Measurements from ENCODE around the gene SCARB1. TPM values are rescaled to one million over a fixed set of nuclear protein-coding genes. Genes with fewer than 3 reads are reported as not detected.
A peak's percentile ranks its signal among the peaks of the same experiment; 100 is the strongest.

The SCARB1 gene
- total and polyA plus RNA-seq, 2 of the 13 experiments (the other 11 are each of a cell fraction or from before 2014, with no cell fraction given): 63.4 to 160 TPM

DNA sequence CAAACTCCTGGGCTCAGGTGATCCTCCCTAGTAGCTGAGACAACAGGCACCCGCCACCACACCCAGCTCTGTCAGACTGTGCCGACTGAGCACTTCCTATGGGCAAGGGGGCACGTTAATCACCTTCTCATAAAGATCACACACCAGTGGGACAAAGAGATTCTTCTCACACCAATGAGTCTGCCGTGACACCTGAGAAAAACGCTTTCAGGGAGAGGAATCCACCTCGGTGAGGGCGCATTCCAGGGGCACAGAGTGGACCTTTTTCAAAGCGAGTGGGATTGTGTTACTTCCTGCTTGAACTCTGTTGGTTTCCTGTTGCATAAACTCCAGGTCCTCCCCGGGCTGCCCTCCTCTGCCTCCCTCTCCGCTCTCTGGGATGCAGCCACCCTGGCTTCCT, 17.5 kb upstream of the SCARB1 start (continued):
- TF ChIP-seq NR2F1 (CRISPR knock-in tag; IDR thresholded peaks at IDR 0.05): no peak
- TF ChIP-seq ZNF720 (CRISPR knock-in tag; IDR thresholded peaks at IDR 0.05): no peak
- no peak for TF ChIP-seq ZNF496 (CRISPR knock-in tag; IDR thresholded peaks at IDR 0.05; ENCODE audit: insufficient replicate concordance)
- TF ChIP-seq ZBTB21 (CRISPR knock-in tag; IDR thresholded peaks at IDR 0.05): no peak
- no peak for TF ChIP-seq ZC3H4 (CRISPR knock-in tag; IDR thresholded peaks at IDR 0.05; ENCODE audit: borderline replicate concordance)
- no peak for TF ChIP-seq KDM6A (CRISPR knock-in tag; IDR thresholded peaks at IDR 0.05; ENCODE audit: low read depth)
- no peak for TF ChIP-seq ZNF530 (CRISPR knock-in tag; IDR thresholded peaks at IDR 0.05; ENCODE audit: low read depth)
- TF ChIP-seq DPF2 (CRISPR knock-in tag; IDR thresholded peaks at IDR 0.05; ENCODE audit: borderline replicate concordance, low read depth): peak; percentile 61
- TF ChIP-seq ATF1 (CRISPR knock-in tag; IDR thresholded peaks at IDR 0.05): no peak
- TF ChIP-seq FOXK2 (IDR thresholded peaks at IDR 0.05): no peak
- TF ChIP-seq, protein P1, sequence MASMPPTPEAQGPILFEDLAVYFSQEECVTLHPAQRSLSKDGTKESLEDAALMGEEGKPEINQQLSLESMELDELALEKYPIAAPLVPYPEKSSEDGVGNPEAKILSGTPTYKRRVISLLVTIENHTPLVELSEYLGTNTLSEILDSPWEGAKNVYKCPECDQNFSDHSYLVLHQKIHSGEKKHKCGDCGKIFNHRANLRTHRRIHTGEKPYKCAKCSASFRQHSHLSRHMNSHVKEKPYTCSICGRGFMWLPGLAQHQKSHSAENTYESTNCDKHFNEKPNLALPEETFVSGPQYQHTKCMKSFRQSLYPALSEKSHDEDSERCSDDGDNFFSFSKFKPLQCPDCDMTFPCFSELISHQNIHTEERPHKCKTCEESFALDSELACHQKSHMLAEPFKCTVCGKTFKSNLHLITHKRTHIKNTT (CRISPR knock-in tag; IDR thresholded peaks at IDR 0.05): no peak
- no peak for TF ChIP-seq ZNF83 (CRISPR knock-in tag; IDR thresholded peaks at IDR 0.05; ENCODE audit: borderline replicate concordance)
- TF ChIP-seq XRCC5 (optimal IDR thresholded peaks at IDR 0.05; ENCODE audit: low read length): peak; percentile 21
- no peak for TF ChIP-seq KDM5A (IDR thresholded peaks at IDR 0.05; ENCODE audit: borderline replicate concordance, low read length)
- TF ChIP-seq PCBP1 (IDR thresholded peaks at IDR 0.05; ENCODE audit: borderline replicate concordance, low read depth, low read length): no peak
- TF ChIP-seq JARID2 (CRISPR knock-in tag; IDR thresholded peaks at IDR 0.05; ENCODE audit: insufficient replicate concordance): no peak
- TF ChIP-seq KLF16 (CRISPR knock-in tag; IDR thresholded peaks at IDR 0.05): no peak
- TF ChIP-seq HHEX (CRISPR knock-in tag; IDR thresholded peaks at IDR 0.05): no peak
- TF ChIP-seq, protein P2, sequence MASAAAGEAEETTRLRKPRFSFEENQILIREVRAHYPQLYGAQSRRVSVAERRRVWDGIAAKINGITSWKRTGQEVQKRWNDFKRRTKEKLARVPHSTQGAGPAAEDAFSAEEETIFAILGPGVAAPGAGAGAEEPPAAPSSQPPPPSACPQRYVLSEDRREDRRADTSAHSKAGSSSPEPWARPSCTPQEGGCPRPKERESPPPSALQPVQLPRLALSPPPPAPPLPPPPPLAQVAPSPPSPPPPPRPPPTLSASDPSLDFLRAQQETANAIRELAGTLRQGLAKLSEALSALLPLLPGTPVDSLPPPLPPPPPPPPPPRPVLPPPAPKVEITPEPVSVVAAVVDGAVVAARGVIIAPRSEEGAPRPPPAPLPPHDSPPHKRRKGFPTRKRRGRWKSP (CRISPR knock-in tag; IDR thresholded peaks at IDR 0.05): no peak
- TF ChIP-seq ZNF136 (CRISPR knock-in tag; IDR thresholded peaks at IDR 0.05; ENCODE audit: low read depth): peak; percentile 63; the same call in 1 of the 2 replicates
- TF ChIP-seq CHD4 (IDR thresholded peaks at IDR 0.05; ENCODE audit: borderline replicate concordance, low read length): no peak
- TF ChIP-seq, protein P3, sequence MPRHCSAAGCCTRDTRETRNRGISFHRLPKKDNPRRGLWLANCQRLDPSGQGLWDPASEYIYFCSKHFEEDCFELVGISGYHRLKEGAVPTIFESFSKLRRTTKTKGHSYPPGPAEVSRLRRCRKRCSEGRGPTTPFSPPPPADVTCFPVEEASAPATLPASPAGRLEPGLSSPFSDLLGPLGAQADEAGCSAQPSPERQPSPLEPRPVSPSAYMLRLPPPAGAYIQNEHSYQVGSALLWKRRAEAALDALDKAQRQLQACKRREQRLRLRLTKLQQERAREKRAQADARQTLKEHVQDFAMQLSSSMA (CRISPR knock-in tag; IDR thresholded peaks at IDR 0.05): no peak
- no peak for TF ChIP-seq FOXJ3 (CRISPR knock-in tag; IDR thresholded peaks at IDR 0.05; ENCODE audit: borderline replicate concordance)
- TF ChIP-seq ZNF816 (CRISPR knock-in tag; IDR thresholded peaks at IDR 0.05; ENCODE audit: borderline replicate concordance): no peak
- TF ChIP-seq, protein P4, sequence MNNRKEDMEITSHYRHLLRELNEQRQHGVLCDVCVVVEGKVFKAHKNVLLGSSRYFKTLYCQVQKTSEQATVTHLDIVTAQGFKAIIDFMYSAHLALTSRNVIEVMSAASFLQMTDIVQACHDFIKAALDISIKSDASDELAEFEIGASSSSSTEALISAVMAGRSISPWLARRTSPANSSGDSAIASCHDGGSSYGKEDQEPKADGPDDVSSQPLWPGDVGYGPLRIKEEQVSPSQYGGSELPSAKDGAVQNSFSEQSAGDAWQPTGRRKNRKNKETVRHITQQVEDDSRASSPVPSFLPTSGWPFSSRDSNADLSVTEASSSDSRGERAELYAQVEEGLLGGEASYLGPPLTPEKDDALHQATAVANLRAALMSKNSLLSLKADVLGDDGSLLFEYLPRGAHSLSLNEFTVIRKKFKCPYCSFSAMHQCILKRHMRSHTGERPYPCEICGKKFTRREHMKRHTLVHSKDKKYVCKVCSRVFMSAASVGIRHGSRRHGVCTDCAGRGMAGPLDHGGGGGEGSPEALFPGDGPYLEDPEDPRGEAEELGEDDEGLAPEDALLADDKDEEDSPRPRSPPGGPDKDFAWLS (CRISPR knock-in tag; IDR thresholded peaks at IDR 0.05; ENCODE audit: borderline replicate concordance): no peak
- no peak for TF ChIP-seq CC2D1A (CRISPR knock-in tag; IDR thresholded peaks at IDR 0.05)
- peak; percentile 81 for TF ChIP-seq GATAD2A (CRISPR knock-in tag; IDR thresholded peaks at IDR 0.05)
- TF ChIP-seq, protein P5, sequence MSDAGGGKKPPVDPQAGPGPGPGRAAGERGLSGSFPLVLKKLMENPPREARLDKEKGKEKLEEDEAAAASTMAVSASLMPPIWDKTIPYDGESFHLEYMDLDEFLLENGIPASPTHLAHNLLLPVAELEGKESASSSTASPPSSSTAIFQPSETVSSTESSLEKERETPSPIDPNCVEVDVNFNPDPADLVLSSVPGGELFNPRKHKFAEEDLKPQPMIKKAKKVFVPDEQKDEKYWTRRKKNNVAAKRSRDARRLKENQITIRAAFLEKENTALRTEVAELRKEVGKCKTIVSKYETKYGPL (CRISPR knock-in tag; IDR thresholded peaks at IDR 0.05): no peak; the same call in 1 of the 2 replicates
